B cell (primary cell): ENCODE results near the gene CACHD1. TPM values are rescaled to one million over a fixed set of nuclear protein-coding genes. Genes with fewer than 3 reads are reported as not detected.

Experiments
- ATAC-seq: fragments of 200-7000 bp; cut with Tn5 transposase; one replicate; pipeline ENCODE4 v1.10.0; 2021; ENCODE audit warnings: low read depth, mild to moderate bottlenecking, moderate number of reproducible peaks, moderate library complexity
- CTCF ChIA-PET: fragments of 350-600 bp; sonication (Branson Sonifier 250); formaldehyde crosslinking; loops from one replicate; lab custom pipeline; 2021; ENCODE audit warnings: antibody characterized with exemption, inconsistent platforms; lab: Charles Lee
- POLR2A ChIA-PET: fragments of 350-600 bp; sonication (Branson Sonifier 250); formaldehyde crosslinking; loops from one replicate; lab custom pipeline; 2021; ENCODE audit warnings: antibody characterized with exemption; lab: Charles Lee
- DNase-seq: peaks from one replicate; pipeline ENCODE4 v3.0.0; 2013
- H2AFZ ChIP-seq: 2 replicates; pipeline ENCODE4 v1.6.1; 2012; ENCODE audit warnings: mild to moderate bottlenecking, low read depth, low read length; ENCODE audit not compliant: insufficient read depth, poor library complexity, severe bottlenecking
- H3K27ac ChIP-seq, 2 donors: 1 replicate in 1 of 2; 2 replicates in 1 of 2; pipeline ENCODE4 v1.5.1; 2012 to 2013; ENCODE audit warnings: low read length in 2 of 2, mild to moderate bottlenecking in 2 of 2, moderate library complexity in 1 of 2
- H3K27me3 ChIP-seq, 4 experiments: fragments of 200-600 bp in 1 of 4; sonication (generic) in 1 of 4; replicated peaks in 1 of 4; 1 replicate in 2 of 4; 2 replicates in 2 of 4; pipeline versions ENCODE4 v1.6.1 to v1.7.0; 2013 to 2016; ENCODE audit warnings: low read length in 3 of 4, mild to moderate bottlenecking in 2 of 4, mixed read lengths in 1 of 4, moderate library complexity in 1 of 4; ENCODE audit not compliant: insufficient read depth in 4 of 4, control insufficient read depth in 3 of 4; ENCODE audit errors: control extremely low read depth in 1 of 4
- H3K36me3 ChIP-seq, 2 experiments: replicated peaks in 1 of 2; 1 replicate in 1 of 2; 2 replicates in 1 of 2; pipeline versions ENCODE4 v1.6.1 to v1.7.1; 2013; ENCODE audit warnings: low read length in 1 of 2; ENCODE audit not compliant: insufficient read depth in 2 of 2, control insufficient read depth in 1 of 2; ENCODE audit errors: control extremely low read depth in 1 of 2, extremely low read depth in 1 of 2
- H3K4me1 ChIP-seq, 2 donors: fragments of 200-600 bp in 1 of 2; sonication (generic) in 1 of 2; 1 replicate in 1 of 2; 2 replicates in 1 of 2; pipeline versions ENCODE4 v1.5.1 to v1.6.1; 2013 to 2017; ENCODE audit warnings: low read length in 2 of 2; ENCODE audit not compliant: control insufficient read depth in 2 of 2, insufficient read depth in 2 of 2
- H3K4me2 ChIP-seq: replicated peaks from 2 replicates; pipeline ENCODE3; 2012; ENCODE audit warnings: mild to moderate bottlenecking, low read depth, low read length; ENCODE audit not compliant: poor library complexity, severe bottlenecking
- H3K4me3 ChIP-seq, 5 experiments: fragments of 200-600 bp in 1 of 5; sonication (generic) in 1 of 5; 1 replicate in 3 of 5; 2 replicates in 2 of 5; pipeline versions ENCODE4 v1.5.1 to v1.7.0; 2011 to 2016; ENCODE audit warnings: low read length in 4 of 5, mild to moderate bottlenecking in 4 of 5, low read depth in 2 of 5, control low read depth in 1 of 5, moderate library complexity in 1 of 5; ENCODE audit not compliant: insufficient read depth in 1 of 5; ENCODE audit errors: control extremely low read depth in 1 of 5, extremely low read depth in 1 of 5
- H3K79me2 ChIP-seq: fragments of 200-600 bp; sonication (generic); one replicate; pipeline ENCODE4 v1.6.0; 2016; ENCODE audit warnings: low read length; ENCODE audit not compliant: control insufficient read depth, insufficient read depth
- H3K9ac ChIP-seq: fragments of 200-600 bp; sonication (generic); 2 replicates; pipeline ENCODE4 v1.6.1; 2017; ENCODE audit warnings: mild to moderate bottlenecking, low read length, moderate library complexity
- H3K9me3 ChIP-seq, 3 donors: one replicate each; pipeline versions ENCODE4 v1.6.1 to v1.7.1; 2013; ENCODE audit warnings: low read length in 2 of 3; ENCODE audit not compliant: control insufficient read depth in 2 of 3, insufficient read depth in 1 of 3; ENCODE audit errors: control extremely low read depth in 1 of 3
- H4K20me1 ChIP-seq: 2 replicates; pipeline ENCODE4 v1.6.0; 2012; ENCODE audit warnings: mild to moderate bottlenecking, low read length; ENCODE audit not compliant: insufficient read depth, control insufficient read depth, poor library complexity, severe bottlenecking
- H3K27ac Mint-ChIP-seq: one replicate; pipeline ENCODE4 v1.8.0; 2021; ENCODE audit warnings: mixed read lengths
- H3K27me3 Mint-ChIP-seq: one replicate; pipeline ENCODE4 v1.8.0; 2021; ENCODE audit warnings: mixed read lengths
- H3K4me1 Mint-ChIP-seq: one replicate; pipeline ENCODE4 v1.8.0; 2021; ENCODE audit warnings: mixed read lengths
- H3K4me3 Mint-ChIP-seq: one replicate; pipeline ENCODE4 v1.8.0; 2021; ENCODE audit warnings: mixed read lengths
- H3K9me3 Mint-ChIP-seq: one replicate; pipeline ENCODE4 v1.8.0; 2022; ENCODE audit warnings: mixed read lengths; ENCODE audit not compliant: insufficient read depth
- CTCF ChIP-seq: fragments of 200-600 bp; IDR thresholded peaks from one replicate; pipeline ENCODE4 v1.8.0; 2022; ENCODE audit warnings: antibody characterized with exemption, mild to moderate bottlenecking
- EZH2 ChIP-seq: IDR thresholded peaks from 2 replicates; pipeline ENCODE4 v1.6.1; 2012; ENCODE audit warnings: borderline replicate concordance, low read depth, mild to moderate bottlenecking, moderate library complexity, low read length; ENCODE audit not compliant: insufficient read depth, poor library complexity, severe bottlenecking
- WGBS: methylation state at CpG from one replicate; pipeline ENCODE4 v1.1.5; 2013; ENCODE audit warnings: missing lambda C conversion rate; ENCODE audit not compliant: insufficient coverage; 5-methylcytosine and 5-hydroxymethylcytosine counted together
- intact Hi-C: fragments of 100-400 bp; cut with micrococcal nuclease; formaldehyde crosslinking; loops from one replicate; pipeline ENCODE4 v1.10.0; 2022
- polyA plus RNA-seq: library from polyadenylated mRNA; depleted of rRNA; stranded (reverse); fragments of >200 nt; gene quantifications from 2 replicates; pipeline ENCODE4 v1.2.3, GENCODE V29; 2012
- total RNA-seq, 2 donors: library from RNA; stranded (reverse); fragments of 120-200 nt in 1 of 2; gene quantifications; 1 replicate in 1 of 2; 2 replicates in 1 of 2; pipeline versions ENCODE4 v1.2.3 to v1.2.4, GENCODE V29; 2013 to 2022

Gene CACHD1
- total and polyA plus RNA-seq, 2 donors (not counting 1 experiment from before 2014, with no cell fraction given): not detected

- Histone ChIP-seq H3K4me1 (no peaks in the 10 kb centered on the region), H3K4me3 (no peak overlapping the region), H3K9ac (no peak overlapping the region), H4K20me1 (no peaks in the 10 kb centered on the region), H3K27me3 (no peaks in the 10 kb centered on the region), H3K36me3 (no peaks in the 10 kb centered on the region), H2AFZ (no peak overlapping the region), H3K4me2 (no peak overlapping the region), H3K27ac (no peak overlapping the region), H3K79me2 (no peaks in the 10 kb centered on the region), H3K9me3 (no peaks in the 10 kb centered on the region)
- TF ChIP-seq EZH2: no peak
- TF ChIP-seq CTCF: no peak
- WGBS: 90% methylated on average over 2 of the region's 6 CpGs
- no peak for DNase-seq
- ATAC-seq: no peak
- ChIA-PET POLR2A (no interaction called here), CTCF (interaction anchor here (0.6 to 2.8 kb wide), 7 partner anchors 9 to 413 kb away, joined by 3 to 18 read pairs (median 4); no protein-coding TSS in a partner anchor)
- Mint-ChIP-seq H3K4me1 (no peaks in the 10 kb centered on the region), H3K9me3 (no peaks in the 10 kb centered on the region), H3K27me3 (peaks cover 8% of the 10 kb centered on the region), H3K4me3 (no peak overlapping the region), H3K27ac (no peak overlapping the region)
- intact Hi-C loops: loop anchor here (1.0 kb wide), 3 partner anchors 138 to 389 kb away; no protein-coding TSS in a partner anchor
Measured at GRCh38 chr1:64685765-64686341, 215.9 kb downstream of the CACHD1 start.
